ENCODE measurements around the gene SMIM24. TPM values are rescaled to one million over a fixed set of nuclear protein-coding genes. Genes with fewer than 3 reads are reported as not detected.
"Not testable (repeated sequence)": the region's sequence is repeated elsewhere in the genome, so short reads cannot be mapped to it uniquely, and the experiment has no call there.

SMIM24 gene
- under 1 TPM in 2 of 4 donors, not detected in 2; 0.29 to 0.78 TPM for total RNA-seq

DNA sequence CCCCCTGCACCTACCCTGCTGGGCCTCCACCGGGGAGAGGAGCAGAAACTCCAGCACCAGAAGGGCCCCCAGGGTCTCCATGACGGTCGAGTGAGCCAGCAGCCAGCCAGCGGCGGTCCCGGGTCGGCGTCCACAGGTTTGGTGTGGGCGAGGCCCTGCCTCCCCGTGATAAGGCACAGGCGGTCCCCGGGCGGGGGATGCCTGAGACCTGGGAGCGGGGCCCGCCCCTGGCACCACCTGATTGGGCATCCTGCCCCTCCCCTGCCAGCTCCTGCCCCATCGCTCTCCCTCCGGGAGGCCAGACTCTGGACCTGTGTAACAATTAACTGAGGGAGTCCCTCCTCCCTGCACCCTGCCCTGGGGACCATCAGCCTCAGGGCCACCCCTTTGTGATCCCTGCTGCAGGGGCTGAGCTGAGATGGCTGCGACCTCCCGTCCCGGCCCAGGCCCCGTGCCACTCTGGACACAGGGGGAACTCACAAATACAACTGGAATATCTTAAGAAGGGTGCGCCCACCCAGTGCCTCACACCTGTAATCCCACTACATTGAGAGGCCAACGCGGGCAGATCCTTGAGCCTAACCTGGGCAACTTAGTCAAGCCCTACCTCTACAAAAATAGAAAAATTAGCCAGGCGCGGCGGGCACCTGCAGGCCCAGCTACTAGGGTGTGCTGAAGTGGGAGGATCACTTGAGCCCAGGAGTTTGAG lies at the start of gene SMIM24:
Gene SMIM24 (minus strand): TSS at position 143 of the 709 bp plus-strand sequence. CDS start 62 bp downstream, at position 81.
- WGBS, 2 donors = 39 to 64% methylated on average over 14 to 27 of the region's 27 CpGs
- DNase-seq (ENCODE audit: low spot score in 2 of 2) = no peak
- TF ChIP-seq CTCF (IDR thresholded peaks at IDR 0.05) (no peak), POLR2A (IDR thresholded peaks at IDR 0.05) (no peak)
- no peak within 1 kb of the TSS for H3K4me3 ChIP-seq (ENCODE audit: low read depth, poor library complexity, severe bottlenecking)
- intact Hi-C loops (cut with DNase I; ENCODE audit: low total_unique reads) = no loop called here

DNA sequence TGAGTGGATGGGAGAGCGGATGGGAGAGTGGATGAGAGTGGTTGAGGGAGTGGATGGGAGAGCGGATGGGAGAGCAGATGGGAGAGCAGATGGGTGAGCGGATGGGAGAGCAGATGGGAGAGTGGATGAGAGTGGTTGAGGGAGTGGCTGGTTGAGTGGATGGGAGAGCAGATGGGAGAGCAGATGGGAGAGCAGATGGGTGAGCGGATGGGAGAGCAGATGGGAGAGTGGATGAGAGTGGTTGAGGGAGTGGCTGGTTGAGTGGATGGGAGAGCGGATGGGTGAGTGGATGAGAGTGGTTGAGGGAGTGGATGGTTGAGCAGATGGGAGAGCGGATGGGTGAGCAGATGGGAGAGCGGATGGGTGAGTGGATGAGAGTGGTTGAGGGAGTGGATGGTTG lies 49.0 kb upstream of the SMIM24 start:
- H3K4me3 ChIP-seq (ENCODE audit: low read depth, poor library complexity, severe bottlenecking); DNase-seq (ENCODE audit: low spot score in 2 of 2): not testable (repeated sequence)
- intact Hi-C loops (cut with DNase I; ENCODE audit: low total_unique reads) = loop anchor here (10.0 kb wide), 1 partner anchor 86 kb away; no protein-coding TSS in a partner anchor
- 93 to 94% methylated on average over 7 of the region's 7 CpGs for WGBS, 2 donors

- 92 to 94% methylated on average over 20 of the region's 20 CpGs for WGBS, 2 donors
- TF ChIP-seq POLR2A (IDR thresholded peaks at IDR 0.05) (no peak), CTCF (IDR thresholded peaks at IDR 0.05) (no peak)
- DNase-seq (ENCODE audit: low spot score in 2 of 2) = no peak
- no peak overlapping the region for H3K4me3 ChIP-seq (ENCODE audit: low read depth, poor library complexity, severe bottlenecking)
- intact Hi-C loops (cut with DNase I; ENCODE audit: low total_unique reads) = loop anchor here (10.0 kb wide), 1 partner anchor 86 kb away; no protein-coding TSS in a partner anchor
Observed at GRCh38 chr19:3528539-3529211, 48.4 kb upstream of the SMIM24 start.

GRCh38 chr19:3528080-3528479 lies 47.8 kb upstream of the SMIM24 start:
- no peak for DNase-seq (ENCODE audit: low spot score in 2 of 2)
- TF ChIP-seq CTCF (IDR thresholded peaks at IDR 0.05) (no peak), POLR2A (IDR thresholded peaks at IDR 0.05) (no peak)
- H3K4me3 ChIP-seq (ENCODE audit: low read depth, poor library complexity, severe bottlenecking) = no peak overlapping the region
- intact Hi-C loops (cut with DNase I; ENCODE audit: low total_unique reads) = loop anchor here (10.0 kb wide), 1 partner anchor 87 kb away; no protein-coding TSS in a partner anchor
- 91 to 96% methylated on average over 11 to 14 of the region's 14 CpGs for WGBS, 2 donors

DNA sequence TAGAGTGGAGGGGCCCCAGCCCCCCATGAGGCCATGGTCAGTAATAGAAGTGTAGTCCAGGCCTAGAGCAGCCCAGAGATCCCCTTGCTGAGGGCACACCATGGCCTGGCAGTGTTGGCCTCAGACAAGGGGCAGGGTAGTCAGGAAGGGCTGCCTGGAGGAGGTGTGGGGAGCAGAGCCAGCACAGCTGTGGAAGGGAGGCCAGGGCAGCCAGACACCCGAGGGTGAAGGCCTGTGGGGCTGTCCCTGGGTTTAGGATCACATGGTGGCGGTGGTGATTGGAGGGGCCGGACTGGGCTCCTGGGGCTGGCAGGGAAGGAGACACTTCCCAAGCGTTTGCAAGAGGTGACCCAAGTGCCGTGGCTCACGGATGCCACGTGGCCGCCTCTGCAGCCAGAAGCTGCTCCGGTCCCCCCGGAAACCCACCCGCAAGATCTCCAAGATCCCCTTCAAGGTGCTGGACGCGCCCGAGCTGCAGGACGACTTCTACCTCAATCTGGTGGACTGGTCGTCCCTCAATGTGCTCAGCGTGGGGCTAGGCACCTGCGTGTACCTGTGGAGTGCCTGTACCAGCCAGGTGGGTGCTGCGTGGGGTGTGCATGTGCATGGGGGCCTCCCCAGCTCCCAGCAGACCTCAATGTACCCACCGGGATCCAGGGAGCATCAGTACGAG lies 47.0 kb upstream of the SMIM24 start:
- TF ChIP-seq CTCF (IDR thresholded peaks at IDR 0.05) (no peak), POLR2A (IDR thresholded peaks at IDR 0.05) (no peak)
- H3K4me3 ChIP-seq (ENCODE audit: low read depth, poor library complexity, severe bottlenecking) = no peak overlapping the region
- no peak for DNase-seq (ENCODE audit: low spot score in 2 of 2)
- intact Hi-C loops (cut with DNase I; ENCODE audit: low total_unique reads) = loop anchor here (10.0 kb wide), 1 partner anchor 87 kb away; no protein-coding TSS in a partner anchor
- WGBS, 2 donors = 94 to 95% methylated on average over 17 to 20 of the region's 21 CpGs

All from lower leg skin (tissue), 4 donors.